NCI-H1930 (cell line): ENCODE measurements around the gene WDR7.

ENCODE experiments used
- DNase-seq, 2 experiments: peaks; one replicate each; lab custom pipeline; 2025; lab: John Stamatoyannopoulos, UW

WDR7 gene

GRCh38 chr18:56889621-56890020 is 238.5 kb downstream of the WDR7 start:
- no peak for DNase-seq

GRCh38 chr18:56890632-56891031 is 239.5 kb downstream of the WDR7 start:
- no peak for DNase-seq

GRCh38 chr18:56891116-56891515 is 240.0 kb downstream of the WDR7 start:
- no peak for DNase-seq

DNA sequence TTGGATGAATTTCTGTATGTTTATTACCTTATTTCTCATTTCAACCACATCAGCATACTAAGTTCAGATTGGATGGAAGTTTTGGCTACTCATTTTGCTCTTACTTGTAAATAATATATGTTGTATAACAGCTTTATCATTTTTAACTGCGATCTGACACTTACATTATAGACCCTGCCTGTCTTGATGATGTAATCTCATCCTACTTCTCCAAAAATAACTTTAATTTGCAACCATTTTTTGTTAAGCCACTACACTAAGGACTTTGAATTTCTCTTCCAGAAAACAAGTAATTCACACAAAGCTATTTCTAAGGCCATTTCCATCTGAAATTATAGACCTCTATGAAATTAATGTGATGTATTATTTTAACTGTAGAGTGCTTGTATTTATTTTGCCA is 240.7 kb downstream of the WDR7 start:
- no peak for DNase-seq

DNA sequence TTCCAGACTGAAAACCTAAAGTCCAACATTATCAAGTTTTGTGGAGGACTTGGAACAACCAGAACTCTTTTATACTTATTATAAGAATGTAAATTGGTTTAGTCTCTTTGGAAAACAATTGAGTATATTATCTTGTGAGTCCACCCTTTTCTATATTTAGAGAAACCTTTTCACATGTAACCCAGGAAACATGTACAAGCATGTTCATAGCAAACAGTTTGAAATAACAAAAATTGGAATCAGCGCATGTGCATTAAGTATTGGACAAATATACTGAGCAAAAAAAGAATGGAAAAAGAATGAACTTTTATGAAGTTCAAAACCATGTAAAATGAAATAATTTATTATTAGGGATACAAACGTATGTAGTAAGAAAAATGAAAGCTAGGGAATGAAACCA is 246.0 kb downstream of the WDR7 start:
- no peak for DNase-seq

- DNase-seq = no peak
These were observed 248.5 kb downstream of the WDR7 start for GRCh38 chr18:56899660-56900059.

DNA sequence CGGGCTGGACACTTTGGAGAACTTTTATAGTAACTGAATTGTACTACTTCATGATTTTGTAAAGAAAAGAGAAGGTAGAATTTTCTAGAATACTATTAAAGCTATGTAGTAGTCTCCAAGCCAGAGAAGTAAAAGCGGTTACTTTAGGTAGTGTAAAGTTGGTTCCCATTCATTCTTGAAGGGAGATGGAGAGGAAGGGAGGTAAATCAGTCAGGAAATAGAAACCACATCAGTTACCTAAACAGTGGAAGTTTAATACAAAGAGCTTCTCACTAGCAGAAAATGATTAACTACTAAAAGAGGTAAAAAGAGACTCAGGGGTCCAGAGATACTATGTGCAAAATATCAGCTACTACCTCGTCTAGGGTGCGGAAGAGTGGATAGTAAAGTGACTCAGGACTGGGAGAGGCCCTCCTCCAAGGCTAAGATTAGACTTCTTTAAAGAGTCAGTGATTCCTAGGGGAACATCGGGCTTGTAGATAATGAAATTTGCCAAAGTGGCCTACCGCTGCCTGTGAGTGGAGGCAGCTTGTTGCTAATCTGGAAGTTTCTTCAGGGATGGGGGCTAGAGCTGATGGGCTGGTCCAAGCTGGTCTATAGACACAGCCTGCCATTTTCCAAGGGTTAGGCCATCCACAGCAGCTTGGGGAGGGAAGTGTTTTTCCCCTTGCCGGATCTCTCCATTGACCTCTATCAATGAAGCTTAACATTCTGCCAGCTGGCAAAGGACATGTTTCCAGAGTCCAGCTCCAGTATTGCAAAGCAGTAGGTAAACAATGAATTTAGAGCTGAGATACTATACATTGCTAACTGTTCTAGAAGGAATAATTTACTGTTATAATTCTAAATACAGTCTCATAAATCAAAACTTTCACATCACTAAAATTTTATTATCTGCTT is 249.3 kb downstream of the WDR7 start:
- no peak for DNase-seq

- DNase-seq = no peak
These were observed 250.8 kb downstream of the WDR7 start for GRCh38 chr18:56901919-56902318.

GRCh38 chr18:56902653-56903052 is 251.5 kb downstream of the WDR7 start:
- no peak for DNase-seq

DNA sequence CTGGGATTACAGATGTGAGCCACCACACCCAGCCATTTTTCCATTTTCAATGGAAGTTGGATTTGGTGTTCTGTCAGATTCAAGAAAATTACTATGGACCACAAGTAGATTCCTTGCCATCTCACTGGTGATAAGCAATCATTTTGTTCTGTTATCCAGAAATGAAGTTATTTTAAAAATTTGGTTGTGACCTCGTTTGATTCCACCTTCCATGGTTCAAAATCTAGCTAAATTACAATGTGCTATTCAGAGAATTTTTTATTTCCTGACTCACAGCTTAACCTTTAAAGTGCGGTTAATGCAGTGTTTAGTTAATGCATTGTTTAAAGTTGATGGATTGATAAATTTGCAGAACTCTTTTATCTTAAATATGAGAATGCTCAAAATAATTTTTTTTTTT is 252.5 kb downstream of the WDR7 start:
- DNase-seq = no peak

GRCh38 chr18:56907771-56908170 is 256.6 kb downstream of the WDR7 start:
- no peak for DNase-seq

DNA sequence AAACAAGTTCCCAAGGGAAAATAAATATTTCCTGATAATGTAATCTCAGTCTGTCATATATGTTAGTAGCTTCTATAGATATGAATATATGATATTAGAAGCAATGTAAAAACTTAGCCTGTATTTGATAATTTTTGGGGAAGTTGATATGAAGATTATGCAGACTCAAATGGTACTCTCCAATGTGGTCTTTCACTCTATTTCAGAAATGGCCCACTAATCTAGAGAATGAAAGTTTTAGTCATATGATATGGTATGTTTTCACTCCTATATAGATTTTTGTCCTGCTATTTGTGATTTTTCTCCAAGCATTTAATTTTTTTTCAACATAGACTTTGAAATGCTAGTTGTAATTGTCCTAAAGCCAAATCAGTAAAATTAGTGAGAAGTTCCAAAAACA is 259.1 kb downstream of the WDR7 start:
- no peak for DNase-seq

DNA sequence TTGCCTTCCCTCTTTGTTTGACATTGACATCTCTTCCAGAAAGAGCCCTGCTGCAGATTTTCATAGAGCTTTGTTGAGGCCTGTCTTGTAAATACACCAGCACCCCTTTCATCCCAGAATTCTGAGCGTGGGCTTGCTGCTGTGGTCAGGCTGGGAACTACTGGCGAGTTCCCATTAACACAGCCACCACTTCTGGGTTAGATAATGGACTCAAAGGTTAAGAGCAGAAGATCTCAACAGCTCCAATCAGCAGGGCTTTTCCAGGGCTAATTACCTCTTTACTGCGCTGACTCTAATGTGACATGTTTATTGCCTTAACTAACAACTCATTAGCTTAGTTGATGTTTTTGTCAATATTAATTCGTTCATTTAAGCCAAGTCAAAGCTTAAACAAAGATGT is 259.8 kb downstream of the WDR7 start:
- peak in 1 of 2 experiments; percentile 42 for DNase-seq

DNA sequence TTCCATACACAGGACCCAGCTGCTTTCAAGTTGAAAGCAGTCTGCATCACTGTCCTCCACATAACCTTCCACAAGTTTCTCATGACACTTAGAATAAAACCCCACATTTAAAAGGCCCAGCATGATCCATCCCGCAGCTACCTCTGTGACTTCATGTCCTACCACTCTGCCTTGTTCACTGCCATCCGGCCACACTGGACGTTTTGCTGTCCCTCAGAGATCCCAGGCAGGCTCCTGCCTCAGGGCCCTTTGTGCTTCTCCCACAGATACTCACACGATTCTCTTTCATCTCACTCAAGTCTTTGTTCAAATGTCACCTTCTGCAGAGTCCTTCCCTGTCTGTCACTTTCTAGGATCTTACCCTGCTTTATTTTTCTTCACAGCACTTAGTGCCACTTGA is 262.8 kb downstream of the WDR7 start:
- no peak for DNase-seq

- no peak for DNase-seq
These were observed 268.0 kb downstream of the WDR7 start for GRCh38 chr18:56919190-56919589.

GRCh38 chr18:56921896-56922480 is 270.8 kb downstream of the WDR7 start:
- no peak for DNase-seq

GRCh38 chr18:56926734-56927133 is 275.6 kb downstream of the WDR7 start:
- no peak for DNase-seq

GRCh38 chr18:56927786-56928185 is 276.6 kb downstream of the WDR7 start:
- DNase-seq = no peak

- DNase-seq = no peak
These were observed 278.7 kb downstream of the WDR7 start for GRCh38 chr18:56929886-56930285.

- DNase-seq = no peak
These were observed 282.3 kb downstream of the WDR7 start for GRCh38 chr18:56933472-56933871.

- DNase-seq = no peak
These were observed 283.0 kb downstream of the WDR7 start for GRCh38 chr18:56934131-56934530.

- no peak for DNase-seq
These were observed 283.7 kb downstream of the WDR7 start for GRCh38 chr18:56934906-56935305.

DNA sequence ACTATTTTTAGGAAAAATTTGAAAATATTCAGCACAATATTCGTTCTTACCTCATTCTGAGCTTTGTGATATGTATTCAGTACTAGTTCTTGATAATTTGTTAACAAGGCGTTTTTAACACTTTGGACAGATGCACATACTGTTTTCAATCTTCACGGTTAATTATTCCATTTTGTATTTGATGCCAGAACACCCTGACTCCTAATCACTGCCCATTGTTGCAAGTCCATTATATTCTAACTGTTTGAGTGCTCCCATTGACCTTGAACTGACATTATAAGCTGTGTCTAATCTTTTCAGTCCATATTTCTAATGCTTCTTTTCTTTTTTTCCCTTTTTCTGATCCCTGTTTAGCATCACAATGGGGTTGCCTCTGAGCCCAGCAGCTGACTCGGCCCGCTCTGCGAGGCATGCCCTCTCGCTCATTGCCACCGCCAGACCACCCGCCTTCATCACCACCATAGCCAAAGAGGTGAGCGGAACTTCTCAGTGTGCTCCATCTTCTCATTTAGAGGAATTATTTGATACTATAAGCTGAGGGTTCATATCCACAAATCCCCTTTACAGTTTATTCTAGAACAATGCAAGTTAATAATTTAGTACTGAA is 284.4 kb downstream of the WDR7 start:
- no peak for DNase-seq
